ENCODE results near the gene MRPL16.
"Not testable (repeated sequence)": the region's sequence is repeated elsewhere in the genome, so short reads cannot be mapped to it uniquely, and the experiment has no call there.

MRPL16 gene

DNA sequence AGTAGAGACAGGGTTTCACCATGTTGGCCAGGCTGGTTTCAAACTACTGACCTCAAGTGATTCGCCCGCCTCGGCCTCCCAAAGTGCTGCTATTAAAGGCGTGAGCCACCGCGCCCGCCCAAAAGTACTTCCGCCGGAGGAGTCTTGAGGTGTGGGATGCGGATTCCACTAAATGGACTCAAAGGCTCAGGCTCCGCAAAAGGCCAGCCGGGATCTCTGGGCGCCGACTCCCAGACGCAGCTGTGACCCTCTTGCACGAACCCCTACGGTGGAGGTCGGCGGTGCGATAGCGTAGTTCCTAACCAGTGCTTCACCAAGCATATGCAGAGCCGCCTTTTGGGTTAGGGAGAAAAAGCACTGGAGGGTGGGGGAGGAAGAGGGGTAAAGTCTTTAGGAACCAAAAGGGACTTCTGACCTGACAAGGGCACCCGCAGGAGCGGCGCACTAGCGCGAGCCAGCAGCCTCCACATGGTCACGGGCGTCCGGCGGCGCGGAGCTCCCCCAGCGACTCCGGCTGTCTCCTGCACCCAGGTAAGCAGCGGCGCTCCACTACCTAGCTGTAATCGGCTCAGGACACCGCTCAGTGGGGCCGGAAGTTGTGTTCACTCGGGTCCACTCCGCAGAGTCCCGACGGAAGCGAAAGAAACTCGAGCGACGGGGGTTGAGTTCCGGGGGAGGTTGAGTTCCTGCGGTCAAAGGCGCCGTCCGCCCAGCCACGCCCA is at the start of gene MRPL16:
MRPL16 (minus strand) TSS at position 590 of the 722 bp plus-strand sequence; CDS start at position 470, 120 bp downstream.
- peak; percentile 86 for DNase-seq

DNA sequence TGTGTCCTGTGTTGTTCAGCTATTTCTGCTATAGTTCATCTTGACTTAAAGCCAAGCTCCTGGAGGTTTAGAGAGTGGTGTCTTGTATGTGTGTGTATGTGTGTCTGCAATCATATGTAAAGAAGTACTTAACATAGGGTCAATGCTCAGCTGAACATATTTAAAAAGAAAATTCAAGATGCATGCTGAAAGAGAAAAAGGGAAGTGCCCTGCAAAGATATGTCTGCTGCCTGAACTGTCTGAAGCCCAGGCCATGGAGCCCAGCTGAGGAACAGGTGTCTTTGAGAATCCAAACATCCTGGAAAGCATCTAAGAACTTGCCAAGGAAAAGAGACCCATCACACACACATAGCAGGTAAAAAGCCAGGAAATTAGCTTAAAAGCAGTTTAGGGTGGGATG is 49.1 kb upstream of the MRPL16 start:
- DNase-seq = no peak

DNA sequence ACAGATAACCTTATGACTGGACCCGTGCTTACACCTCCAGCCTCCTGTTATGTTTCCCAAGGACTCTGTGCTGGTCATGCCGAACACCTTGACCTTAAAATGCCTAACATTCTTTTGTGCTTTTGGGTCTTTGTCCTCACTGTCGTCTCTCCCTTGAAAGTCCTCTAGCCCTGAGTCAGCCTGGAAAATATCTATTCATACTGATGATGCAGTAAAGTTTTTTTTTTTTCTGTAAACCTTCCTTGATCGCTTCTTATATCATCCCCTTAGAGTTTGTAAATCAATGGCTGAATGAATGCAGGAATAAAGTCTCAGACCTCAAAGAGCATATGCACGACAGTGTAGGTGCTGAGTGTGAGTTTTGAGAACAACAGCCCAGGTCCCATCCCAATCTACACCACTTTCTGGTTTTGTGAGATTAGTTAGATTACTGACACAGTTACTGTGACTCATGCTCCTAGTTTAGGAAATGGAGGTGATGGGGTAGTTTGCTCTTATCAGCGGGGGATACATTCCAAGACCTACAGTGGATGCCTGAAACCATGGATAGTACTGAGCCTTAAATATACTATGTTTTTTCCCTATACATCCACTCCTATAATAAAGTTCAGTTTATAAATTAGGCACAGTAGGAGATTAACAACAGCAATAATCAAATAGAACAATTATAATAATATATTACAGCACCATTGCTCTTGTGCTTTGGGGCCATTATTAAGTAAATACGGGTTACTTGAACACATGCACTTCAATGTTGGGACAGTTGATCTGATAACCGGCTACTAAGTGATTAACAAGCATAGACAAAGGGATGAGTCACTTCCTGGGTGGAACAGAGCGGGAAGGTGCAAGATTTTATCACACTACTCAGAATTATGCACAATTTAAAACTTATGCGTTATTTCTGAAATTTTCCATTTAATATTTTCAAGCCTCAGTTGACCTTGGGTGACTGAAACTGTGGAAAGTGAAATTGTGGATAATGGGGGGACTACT is 47.2 kb upstream of the MRPL16 start:
- no peak for DNase-seq

DNA sequence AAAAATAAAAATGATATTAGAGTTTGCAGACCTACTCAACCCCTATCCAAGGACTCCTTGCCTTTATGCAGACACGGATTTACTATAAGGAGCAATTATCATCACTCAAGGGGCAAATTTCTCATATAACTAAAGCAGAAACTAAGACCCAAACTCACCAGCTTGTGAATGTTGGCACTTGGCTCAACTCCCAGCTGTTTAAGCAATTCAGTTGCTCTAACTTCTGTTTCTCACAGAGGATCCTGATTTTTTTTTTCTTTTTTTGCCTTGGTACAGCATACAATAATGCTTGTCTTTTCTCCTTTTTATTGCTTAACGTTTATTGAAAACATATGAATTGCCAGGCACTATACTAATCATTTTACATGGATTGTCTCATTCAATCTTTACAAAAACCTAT is 44.3 kb upstream of the MRPL16 start:
- DNase-seq = no peak

DNA sequence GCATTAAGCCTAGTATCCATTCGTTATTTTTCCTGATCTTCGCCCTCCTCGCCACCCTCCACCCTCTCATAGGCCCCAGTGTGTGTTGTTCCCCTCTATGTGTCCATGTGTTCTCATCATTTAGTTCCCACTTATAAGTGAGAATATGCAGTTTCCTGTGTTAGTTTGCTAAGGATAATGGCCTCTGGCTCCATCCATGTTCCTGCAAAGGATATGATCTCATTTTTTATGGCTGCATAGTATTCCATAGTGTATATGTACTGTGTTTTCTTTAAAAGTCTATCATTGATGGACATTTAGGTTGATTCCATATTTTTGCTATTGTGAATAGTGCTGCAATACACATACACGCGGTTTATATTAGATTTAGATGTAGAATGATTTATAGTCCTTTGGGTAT is 40.8 kb upstream of the MRPL16 start:
- DNase-seq = not testable (repeated sequence)

DNA sequence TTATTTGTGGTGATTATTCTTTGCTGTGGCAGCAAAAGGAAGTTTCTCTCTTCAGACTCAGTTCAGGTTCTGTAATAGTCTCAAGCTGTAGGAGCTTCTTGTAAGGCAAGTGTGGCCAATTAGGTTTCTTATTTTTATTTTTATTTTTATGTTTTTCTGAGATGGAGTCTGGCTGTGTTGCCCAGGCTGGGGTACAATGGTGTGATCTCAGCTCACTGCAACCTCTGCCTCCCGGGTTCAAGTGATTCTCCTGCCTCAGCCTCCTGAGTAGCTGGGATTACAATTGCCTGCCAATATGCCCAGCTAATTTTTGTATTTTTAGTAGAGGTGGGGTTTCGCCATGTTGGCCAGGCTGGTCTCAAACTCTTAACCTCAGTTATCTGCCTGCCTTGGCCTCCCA is 39.0 kb upstream of the MRPL16 start:
- not testable (repeated sequence) for DNase-seq

DNA sequence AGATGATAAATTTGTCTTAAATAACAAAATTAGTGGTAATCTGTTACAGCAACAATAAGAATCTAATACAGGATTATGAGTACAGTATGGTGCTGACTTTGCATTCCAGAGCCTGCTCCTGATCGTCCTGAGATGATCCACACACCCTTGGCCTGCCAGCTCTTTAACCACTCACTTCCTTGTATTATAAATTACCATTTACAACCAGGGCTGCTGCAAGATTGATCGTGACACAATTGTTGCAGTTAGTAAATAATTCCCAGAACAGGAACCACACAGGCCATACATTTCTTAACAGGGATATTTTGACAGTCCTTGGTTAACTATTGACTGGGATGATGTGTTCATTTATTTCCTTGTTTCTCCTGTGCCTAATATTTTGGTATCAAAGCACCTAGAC is 38.6 kb upstream of the MRPL16 start:
- no peak for DNase-seq

DNA sequence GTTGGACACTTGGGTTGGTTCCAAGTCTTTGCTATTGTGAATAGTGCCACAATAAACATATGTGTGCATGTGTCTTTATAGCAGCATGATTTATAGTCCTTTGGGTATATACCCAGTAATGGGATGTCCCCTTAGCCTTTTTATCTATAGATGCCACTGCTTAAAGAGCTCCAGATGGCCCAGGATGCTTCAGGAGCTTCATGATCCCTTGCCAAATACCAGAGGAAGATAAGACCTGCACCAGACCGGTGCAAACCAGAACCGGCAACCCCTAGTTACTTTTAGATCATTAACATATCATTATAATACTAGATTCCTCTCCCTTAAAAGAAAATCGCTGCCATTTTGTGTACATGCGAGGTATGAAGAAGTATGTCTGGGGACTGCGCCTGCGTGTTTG is 37.9 kb upstream of the MRPL16 start:
- not testable (repeated sequence) for DNase-seq

DNA sequence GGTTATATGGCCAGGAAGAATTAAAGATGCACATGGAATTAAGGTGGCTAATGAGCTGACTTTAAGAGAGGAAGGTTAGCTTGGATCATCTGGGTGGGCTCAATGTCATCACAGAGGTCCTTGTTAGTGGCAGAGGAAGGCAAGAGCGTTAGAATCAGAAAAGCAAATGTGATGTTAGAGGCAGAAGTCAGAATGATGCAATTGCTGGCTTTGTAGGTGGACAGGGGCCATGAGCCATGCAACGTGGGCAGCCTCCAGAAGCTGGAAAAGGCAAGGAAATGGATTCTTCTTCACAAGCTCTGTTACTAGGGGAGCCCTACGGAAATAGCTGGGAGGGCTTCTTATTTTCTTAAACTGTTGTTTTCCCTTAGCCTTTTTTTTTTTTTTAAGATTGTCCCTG is 37.0 kb upstream of the MRPL16 start:
- DNase-seq = no peak

DNA sequence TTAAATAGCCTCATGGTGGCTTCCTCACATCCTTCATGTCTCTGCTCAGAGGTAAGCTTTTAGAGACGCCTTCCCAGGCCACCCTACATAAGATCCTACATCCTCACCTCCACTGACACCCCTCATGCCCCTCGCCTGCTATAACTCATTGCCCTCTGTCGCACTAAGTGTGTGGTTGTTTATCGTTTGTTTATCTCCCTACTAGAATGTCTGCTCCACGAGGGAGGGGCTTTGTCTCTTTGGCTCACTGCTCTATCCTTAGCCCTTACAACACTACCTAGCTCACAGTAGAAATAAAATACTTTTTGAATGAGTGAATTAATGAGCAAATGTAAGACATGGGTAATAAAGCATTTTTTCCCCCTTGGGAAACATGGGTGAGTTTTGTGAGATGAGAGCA is 36.0 kb upstream of the MRPL16 start:
- DNase-seq = no peak

DNA sequence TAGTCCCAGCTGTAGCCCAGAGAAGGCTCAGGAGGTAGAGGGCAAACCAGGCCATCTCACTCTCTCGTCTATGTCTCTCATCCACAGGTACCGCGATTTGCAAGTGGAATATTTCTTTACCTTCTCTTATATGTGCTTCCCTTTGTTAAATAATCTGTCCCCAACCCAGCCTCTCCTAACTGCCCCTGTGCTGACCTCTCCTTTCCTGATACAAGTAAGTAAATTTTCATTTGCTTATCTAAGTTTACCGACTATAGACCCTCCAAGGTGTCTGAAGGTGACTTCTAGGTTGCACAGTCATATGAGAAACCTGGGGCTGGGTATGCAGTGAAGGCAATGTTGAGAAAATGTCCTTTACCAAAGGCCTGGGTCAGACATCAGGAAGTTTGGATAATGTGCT is 34.8 kb upstream of the MRPL16 start, which contains the start of gene CBLIF:
CBLIF (minus strand) TSS at position 101 of the 400 bp plus-strand sequence; CDS start at position 55, 46 bp downstream.
- DNase-seq = no peak

DNA sequence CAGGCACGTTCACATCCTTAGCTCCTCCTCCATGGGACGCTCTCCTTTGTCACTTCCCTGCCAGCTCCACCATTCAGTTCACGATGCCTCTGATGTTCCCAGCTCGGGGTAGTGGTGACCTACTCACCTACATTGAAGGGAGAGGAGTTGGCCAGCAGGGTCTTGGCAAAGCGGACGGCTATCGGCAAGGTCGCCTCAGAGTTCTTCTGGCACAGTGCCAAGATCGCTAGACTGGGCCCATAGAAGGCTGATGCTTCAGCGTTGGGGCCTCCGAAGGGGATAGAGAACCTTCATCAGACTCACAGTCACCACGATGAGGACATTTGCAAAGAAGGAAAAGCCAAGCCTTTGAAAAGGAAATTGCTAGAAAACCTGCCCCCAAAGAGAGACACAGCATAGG is 31.7 kb upstream of the MRPL16 start:
- DNase-seq = no peak

DNA sequence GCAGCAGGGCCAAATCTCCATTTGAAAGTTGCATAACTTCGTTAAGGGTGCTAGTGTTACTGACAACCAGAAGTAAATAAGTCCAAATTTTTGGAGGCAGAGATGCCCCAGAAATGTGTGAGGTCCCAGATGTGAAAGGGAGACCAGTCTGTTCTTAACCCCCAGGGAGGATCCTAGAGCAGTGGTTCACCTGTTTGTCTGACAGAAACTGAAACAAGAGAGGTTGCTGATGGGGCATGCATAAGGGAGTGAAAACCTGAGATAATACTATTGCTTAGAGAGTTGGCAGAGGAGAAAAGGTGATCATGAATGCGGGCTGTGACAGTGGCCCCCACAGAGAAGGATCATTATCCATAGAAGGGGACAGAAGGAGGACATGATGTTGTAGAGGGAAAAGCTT is 30.9 kb upstream of the MRPL16 start:
- no peak for DNase-seq

DNA sequence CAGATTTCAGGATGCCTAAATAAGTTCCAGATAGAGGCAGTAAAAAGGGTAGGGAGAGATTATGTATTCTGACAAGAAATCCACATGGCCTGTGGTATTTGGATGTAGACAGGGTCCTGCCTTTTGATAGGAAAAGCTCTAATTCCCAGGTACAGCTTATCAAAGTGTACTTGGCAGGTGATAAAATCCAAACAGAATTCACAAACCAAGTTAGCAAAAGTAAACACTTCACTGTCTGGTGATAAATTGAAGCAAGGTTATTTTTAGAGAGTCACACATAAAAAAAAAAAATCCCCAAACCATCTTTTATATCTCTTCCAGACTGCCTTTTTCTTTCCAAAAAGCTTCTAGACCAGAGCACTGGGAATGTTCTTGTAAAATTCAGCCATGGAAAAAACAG is 29.0 kb upstream of the MRPL16 start:
- DNase-seq = no peak

DNA sequence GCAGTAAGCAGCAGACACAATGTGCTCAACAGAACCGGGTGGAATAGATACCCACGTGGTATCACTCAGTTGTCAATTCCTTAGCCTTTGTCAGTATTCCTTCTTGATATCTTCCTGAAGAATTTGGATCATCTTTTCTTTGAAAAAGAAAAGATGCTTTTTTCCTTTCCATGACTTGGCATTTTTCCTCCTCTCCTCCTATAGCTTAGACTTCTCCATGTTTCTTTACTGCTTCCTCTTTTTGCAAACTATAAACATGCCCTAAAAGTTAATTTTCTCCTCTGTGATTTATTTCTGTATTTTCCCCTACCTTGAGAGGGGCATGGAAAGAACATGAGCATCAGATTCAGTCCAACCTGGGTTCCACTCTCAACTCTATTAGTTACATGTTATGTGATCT is 23.0 kb upstream of the MRPL16 start:
- no peak for DNase-seq

DNA sequence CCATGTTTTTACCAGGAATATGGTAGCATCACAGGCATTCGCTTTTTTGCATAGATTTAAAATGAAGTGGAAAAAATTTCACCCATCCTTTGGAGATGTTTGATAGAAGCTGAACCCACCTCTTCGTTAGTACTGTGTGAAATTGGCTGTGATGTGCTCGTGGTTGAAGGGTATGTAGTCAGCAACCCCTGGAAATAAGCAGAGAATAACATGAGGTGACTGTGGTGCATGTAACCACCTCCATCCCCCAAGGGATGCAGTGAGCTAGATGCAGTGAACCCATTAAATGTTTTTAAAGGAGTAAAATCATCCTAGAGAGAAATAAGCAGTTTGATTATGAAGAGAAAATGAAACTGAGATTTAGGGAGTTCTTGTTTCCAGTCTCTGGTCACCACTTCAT is 18.8 kb upstream of the MRPL16 start:
- no peak for DNase-seq

DNA sequence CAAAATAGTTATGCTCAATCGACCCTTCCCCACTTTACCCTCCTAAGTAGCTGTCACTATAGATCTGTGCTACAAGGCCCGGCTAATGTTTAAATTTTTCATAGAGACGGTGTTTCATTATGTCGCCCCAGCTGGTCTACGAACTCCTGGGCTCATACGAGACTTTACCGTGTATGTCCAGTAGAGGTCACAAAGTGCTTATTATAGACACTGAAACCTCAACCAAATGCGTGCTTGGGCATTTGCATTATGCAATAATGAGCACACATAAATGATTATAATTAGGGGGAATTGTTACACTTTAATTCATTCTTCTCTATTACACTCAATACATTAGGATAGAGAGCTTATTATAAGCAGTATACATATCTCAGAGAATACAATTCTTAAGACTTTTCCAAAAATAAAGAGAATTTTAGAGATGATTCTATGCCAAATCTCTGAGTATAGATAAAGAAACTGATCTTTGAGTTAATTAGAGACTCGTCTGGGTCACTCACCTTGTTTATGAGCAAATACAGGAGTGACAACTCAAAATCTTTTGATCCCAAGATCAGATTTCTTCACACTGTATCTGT is 12.5 kb upstream of the MRPL16 start:
- DNase-seq = no peak

DNA sequence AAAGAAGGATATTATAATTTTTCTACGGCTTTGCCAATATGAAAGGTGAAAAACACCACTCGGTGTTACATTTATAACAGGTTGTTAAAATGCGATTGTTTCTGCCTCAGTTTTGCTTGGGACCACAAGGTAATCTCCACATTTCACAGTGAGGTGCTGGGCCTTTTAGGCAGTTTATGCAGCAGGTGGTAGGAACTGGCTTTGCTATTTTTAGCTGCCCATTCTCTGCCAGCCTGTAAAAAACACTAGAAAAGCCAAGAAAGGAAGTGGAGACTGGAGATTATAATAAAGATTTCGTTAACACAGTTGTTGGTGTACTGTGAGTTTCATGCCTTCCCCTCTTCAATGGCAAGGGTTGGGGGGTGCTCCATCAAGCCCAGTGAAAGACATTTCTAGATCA is 8.0 kb upstream of the MRPL16 start:
- DNase-seq = no peak

DNA sequence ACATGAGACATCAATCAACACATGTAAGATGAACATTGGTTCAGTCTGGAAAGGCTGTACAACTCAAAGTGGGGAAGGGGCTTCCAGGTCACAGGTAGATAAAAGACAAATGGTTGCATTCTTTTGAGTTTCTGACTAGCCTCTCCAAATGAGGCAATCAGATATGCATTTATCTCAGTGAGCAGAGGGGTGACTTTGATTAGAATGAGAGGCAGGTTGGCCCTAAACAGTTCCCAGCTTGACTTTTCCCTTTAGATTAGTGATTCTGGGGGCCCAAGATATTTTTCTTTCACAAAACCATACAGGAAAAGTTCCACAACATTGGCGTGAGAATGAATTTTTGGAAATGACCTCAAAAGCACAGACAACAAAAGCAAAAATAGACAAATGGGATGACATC is 5.9 kb upstream of the MRPL16 start:
- DNase-seq = not testable (repeated sequence)

DNA sequence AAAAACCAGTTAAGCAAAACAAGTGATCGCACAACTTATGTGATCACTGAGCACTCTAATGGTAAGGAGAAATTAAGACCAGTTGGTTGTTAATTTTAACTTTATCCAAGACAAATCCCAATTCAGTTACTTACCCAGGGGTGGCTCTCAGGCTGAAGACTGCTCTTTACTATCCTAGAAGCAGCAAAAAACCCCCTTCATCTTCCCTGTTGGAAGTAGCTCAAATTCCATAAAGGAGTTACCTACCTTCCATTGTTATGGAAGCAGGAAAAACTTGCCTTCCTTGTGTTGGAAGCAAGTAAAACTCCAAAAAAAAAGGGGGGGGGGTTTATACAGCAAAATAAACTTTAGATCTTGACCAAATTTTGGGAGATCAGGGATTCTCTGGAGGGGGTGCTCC is 5.2 kb upstream of the MRPL16 start:
- DNase-seq = no peak

DNA sequence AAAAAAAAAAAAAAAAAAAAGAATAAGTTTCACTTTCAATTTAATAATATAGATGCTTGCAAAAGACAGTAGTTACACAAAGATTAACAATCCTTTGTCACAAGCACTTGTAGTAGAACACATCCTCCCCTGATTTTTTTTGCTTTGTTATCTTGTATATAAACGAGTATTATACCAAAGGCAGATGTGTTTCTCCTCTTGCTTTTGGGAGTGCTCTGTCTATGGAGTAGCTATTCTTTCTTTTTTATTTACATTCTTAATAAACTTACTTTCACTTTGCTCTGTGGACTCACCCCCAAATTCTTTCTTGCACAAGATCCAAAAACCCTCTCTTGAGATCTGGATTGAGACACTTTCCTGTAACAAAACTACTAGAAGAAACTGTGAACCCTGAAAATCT is 3.4 kb upstream of the MRPL16 start:
- no peak for DNase-seq

DNA sequence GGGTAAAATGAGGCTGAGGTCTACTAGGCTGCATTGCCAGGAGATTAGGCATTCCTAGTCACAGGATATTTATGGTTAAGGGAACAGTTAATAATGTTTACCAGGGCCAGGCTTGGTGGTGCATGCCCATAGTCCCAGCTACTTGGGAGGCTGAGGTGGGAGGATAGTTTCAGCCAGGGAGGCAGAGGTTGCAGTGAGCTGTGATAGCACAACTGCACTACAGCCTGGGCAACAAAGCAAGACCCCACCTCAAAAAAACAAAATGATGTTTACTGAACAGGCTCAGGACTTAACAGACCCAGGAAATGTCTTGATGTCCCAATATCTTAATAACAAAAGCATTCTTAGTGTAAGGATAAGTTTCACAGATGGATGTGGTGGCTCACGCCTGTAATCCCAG is 2.8 kb upstream of the MRPL16 start:
- DNase-seq = no peak

DNA sequence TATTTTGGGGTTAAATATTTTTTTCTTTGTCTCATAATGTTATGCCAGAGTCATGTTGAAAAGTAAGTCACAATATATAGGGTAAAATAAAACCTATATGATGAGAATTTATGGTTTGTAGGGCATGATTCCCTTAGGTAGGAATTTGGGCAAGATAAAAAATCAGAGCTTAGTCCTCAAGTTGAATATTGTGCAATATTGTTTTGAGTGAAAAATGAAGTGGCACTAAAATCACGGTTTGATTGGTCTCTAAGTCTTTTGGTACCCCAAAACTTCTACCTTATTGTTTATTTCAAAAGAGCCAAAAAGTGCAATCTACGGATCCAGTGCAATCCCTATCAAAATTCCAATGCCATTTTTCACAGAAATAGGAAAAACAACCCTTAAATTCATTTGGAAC is 1.6 kb upstream of the MRPL16 start:
- no peak for DNase-seq

DNA sequence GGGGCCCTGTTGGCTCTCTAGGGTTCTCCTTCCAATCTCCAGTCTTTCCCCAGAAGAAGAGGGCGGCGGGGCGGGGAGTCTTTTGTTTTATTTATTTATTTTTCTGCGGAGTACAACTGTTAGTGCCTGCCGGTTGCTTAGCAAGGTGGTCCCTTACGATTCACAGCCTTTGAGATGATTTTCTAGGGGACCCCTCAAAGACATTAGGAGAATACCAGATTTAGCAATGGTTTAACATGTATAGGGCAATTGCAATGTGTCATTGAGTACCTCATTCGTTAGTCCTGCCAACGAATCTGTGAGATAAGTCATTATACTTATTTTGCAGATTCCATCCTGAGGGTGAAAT is 307 bp upstream of the MRPL16 start:
- DNase-seq = no peak

Data from activated CD4-positive, alpha-beta T cell treated with anti-CD3 and anti-CD28 coated beads, Interleukin-2, amount 50 U/mL, for 4 hours (primary cell).